Measurements from ENCODE around the gene SMYD1.

- TF ChIP-seq EZH2 (IDR thresholded peaks at IDR 0.05) (no peak), CTCF (IDR thresholded peaks at IDR 0.05 in 2 of 3, conservative IDR thresholded peaks at IDR 0.05 in 1 of 3; ENCODE audit: borderline replicate concordance in 1 of 3, insufficient read depth in 1 of 3, low read depth in 2 of 3, low read length in 2 of 3) (no peak), YY1 (IDR thresholded peaks at IDR 0.05; ENCODE audit: extremely low read depth, insufficient replicate concordance, low read depth, low read length) (no peak), EGR1 (IDR thresholded peaks at IDR 0.05; ENCODE audit: low read depth) (no peak), POLR2A (IDR thresholded peaks at IDR 0.05; ENCODE audit: borderline replicate concordance, extremely low read depth, insufficient read depth, insufficient read length) (no peak), TCF7L2 (IDR thresholded peaks at IDR 0.05; ENCODE audit: borderline replicate concordance, extremely low read depth, insufficient read depth, insufficient read length) (no peak), SIN3A (IDR thresholded peaks at IDR 0.05; ENCODE audit: low read depth) (no peak), ELF1 (IDR thresholded peaks at IDR 0.05; ENCODE audit: borderline replicate concordance, low read depth) (no peak), CBX3 (IDR thresholded peaks at IDR 0.05; ENCODE audit: low read depth) (no peak), POLR2AphosphoS5 (IDR thresholded peaks at IDR 0.05; ENCODE audit: low read depth, low read length) (no peak)
These were observed at the start of gene SMYD1 for GRCh38 chr2:88067598-88067997.

Data from HCT116 (cell line).